Measurements from ENCODE around the gene CBX3.

GRCh38 chr7:26160896-26161295, 40.6 kb upstream of the CBX3 start:
- no peak for TF ChIP-seq CTCF (IDR thresholded peaks at IDR 0.05)
- no peak for TF ChIP-seq POLR2A (IDR thresholded peaks at IDR 0.05)

All from Peyer's patch (tissue), 4 donors.